ENCODE measurements around the gene SLC22A17.
"Not testable (repeated sequence)": the region's sequence is repeated elsewhere in the genome, so short reads cannot be mapped to it uniquely, and the experiment has no call there.

SLC22A17 gene

DNA sequence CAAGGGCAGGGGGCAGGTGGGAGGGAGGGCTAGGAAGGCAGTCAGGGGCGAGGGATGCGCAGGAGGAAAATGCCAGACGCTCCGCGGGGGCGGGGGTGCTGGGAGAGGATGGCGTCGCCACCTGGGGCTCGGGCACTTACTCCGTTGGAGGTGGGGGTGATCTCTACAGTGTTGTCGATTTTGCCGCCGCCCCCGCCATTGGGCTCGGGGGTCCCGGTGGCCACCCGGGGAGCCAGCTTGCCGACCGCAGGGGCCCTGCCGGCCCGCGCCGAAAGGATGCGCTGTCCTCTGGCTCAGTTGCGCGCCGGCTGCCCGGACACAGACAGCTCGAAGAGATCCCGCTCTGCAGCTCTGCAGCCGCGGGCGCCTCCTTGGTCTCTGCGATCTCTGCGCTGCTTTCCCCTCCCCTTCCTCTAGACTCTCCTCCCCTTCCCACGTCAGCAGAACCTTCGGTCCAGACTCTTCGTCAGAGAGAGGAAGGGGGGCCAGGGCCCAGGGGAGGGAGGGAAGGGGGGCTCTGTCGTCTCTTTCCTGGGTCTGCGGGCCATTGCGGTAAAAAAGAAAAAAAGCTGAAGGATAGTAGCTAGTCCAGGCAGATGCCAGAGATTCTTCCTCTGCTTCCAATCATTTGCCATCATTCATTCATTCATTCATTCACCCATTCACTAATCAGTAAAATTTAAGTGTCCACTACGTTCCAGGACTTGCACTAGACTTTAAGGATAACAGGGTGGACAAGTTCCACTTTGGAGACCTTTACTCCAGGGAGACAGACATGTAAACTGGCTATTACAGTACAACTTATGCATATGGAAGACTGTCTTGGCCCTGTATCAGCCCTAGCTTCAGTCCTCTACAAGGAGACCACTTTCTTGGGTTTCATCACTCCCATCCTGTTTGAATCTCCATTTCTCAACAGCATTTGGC, at the start of gene SLC22A17:
TSS of gene SLC22A17 (minus strand) at position 382 of the 927 bp plus-strand sequence.
- DNase-seq: peak; percentile 75

DNA sequence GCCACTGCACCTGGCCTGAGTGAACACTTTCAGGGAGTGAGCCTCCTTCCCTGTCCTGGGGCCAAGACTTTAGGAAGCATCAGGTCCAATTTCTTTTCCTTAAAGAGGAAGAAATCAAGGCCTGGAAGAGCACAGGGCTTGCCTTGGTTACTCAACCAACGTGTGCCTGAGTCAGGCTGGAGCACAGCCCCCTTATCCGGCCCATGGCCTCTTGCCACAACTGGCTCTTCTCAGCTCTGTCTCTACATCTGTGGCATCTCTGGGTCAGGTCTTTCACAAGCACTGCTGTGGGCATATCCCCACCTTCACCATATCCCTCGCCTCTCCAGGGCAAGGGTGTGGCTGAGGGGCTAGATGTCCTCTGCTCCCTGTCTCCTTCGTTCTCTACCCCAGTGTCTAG, 48.6 kb upstream of the SLC22A17 start:
- no peak for DNase-seq

DNA sequence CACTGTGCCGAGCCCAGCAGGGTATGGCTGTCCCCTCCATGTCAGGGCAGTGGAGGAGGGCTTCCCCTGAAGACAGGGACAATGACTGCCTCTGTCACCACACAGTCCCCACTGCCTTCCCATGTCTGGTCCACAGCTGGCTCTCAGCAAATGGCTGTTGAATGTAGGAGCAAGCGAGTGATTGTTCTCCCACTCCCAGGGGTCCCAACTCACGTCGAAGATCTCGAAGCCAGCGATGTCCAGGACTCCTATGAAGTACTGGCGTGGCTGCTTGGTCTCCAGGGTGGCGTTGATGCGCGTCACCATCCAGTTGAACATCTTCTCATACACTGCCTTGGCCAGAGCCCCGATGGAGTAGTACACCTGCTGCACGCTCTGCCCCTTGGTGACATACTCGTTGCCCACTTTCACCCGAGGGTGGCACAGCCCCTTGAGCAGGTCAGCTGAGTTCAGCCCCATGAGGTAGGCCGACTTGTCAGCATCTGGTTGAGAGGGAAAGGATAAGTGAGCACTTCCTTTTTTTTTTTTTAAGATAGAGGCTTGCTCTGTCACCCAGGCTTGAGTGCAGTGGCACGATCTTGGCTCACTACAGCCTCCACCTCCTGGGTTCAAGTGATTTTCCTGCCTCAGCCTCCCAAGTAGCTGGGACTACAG, 47.9 kb upstream of the SLC22A17 start:
- DNase-seq: not testable (repeated sequence)

DNA sequence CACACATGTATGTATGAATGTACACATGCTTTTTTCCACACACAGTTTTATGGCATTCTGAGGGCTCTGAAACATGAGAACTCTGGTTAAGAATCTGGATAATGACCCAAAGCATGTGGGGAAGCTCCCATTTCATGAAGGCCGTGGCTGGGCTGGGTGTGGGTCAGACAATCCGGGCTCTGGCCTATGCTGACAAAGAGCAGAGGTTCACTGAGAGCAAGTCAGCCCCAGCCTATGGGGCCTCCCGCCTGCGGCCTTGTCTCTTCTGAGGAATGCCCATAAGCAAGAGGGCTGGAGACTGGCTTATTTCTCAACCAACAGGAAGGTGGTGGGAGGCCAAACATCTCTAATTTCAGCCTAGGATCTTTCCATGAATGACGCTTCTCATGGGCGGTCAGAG, 46.9 kb upstream of the SLC22A17 start:
- DNase-seq: no peak

DNA sequence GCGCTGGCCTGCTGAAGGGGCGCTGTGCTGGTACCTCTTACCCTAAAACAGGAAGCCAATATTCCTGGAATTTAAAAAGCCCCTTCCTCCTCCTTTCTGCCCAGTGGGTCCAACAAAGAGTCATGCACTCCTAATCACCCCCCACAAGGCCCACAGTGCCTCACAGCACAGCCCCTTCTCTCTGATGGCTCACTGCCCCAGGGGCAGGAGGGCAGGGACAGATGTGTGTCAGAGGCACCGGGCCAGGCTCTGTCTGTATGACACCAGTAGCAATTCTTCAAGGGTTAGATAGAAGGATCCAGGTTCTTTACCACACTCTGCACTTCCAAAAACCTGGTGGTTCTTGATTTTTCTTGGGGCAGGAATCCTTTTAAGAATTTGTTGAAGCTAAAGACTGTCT, 46.4 kb upstream of the SLC22A17 start:
- DNase-seq: no peak

DNA sequence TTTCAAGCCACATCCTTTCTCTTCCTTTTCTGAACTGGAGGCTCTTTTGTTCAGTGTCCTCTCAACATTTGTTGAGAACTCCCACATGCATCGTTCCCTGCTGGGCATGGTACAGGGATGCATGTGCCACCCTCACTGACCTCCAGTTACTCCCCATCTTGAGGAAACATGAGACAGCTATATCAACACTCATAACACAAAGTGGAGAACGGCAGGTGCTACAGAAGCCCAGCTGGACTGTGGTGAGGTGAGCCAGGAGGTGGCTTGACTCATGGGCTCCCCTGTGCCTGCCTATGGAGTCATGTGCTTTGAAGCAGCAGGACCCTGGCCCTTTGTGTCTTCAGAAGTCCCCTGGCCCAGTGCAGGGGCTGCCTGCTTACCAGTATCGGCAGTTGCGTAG, 45.7 kb upstream of the SLC22A17 start:
- no peak for DNase-seq

DNA sequence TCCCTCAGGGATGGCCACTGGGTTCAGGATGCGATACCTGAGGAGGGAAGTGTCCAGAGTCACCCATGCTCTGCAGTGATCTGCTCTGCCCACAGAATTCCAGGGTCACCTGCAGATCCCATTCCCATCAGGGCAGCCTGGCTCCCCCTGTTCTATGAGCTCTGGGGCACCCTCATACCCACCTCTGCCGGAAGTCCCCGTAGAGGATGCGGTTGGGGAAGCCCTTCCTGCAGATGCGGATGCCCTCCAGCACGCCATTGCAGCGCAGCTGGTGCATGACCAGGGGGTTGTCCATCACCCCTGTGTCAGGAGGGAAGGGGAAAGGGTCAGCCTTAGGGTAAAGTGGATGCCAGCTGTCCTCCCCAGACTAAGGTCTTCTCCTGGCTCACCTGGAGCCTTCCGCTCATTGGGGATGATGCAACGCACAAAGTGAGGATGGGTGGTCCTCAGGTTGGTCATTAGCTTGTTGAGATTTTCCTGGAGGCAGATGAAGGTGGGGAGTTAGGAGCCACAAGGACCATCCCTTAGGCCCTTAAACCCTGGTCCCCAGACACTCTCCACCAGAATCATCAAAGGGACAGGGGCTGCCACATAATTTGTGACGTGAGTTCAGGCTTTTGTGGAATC, 44.2 kb upstream of the SLC22A17 start:
- no peak for DNase-seq

DNA sequence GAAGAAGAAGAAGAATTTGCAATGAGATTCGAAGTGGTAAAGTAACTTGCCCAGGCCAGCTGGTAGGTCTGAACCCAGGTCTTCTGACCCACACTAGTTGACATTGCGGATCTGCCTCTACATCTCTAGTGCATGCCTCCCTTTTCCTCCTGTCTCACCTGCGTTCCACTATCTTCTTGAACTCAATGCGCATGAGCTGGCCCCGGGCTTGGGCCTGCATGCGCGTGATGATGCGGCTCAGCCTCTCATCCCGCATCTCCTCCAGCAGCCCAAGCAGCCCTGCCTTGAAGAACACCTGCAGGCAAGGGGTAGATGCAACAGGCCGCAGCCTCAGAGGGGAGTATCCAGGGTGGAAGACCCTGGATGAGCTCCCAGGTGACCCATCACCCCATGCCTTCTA, 43.4 kb upstream of the SLC22A17 start:
- DNase-seq: no peak

DNA sequence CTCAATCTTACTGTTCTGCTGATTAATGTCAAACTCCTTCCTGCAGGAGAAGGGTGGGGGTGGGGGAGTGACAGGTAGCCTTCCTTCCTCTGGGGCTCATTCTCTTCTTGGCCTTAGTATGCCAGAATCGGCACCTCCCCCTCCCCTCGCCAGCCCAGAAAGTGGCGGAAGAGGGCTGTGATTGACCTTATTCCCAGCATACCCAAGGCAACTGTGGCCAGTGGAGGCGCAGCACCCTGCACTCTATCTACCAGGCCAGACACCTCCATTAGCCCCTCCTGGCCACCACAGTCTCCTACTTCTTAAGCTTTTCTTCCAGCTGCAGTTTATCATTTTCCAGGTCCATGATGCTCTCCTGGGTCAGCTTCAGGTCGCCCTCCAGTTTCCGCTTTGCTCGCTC, 39.9 kb upstream of the SLC22A17 start:
- no peak for DNase-seq

DNA sequence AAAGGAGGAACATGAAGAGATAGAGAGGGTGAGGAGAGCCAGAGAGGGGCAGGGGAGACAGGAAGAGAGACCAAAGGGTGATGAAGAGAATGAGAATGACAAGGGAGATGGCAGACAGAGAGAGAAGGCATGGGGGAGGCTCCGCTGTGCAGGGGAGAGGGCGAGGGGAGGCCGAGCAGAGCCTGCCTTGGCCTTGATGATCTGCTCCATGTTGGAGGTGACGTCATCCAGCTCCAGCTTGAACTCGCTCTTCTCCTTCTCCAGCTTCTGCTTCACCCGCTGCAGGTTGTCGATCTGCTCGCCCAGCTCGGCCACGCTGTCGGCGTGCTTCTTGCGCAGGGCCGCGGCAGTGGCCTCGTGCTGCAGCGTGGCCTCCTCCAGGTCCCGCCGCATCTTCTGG, 37.2 kb upstream of the SLC22A17 start:
- not testable (repeated sequence) for DNase-seq

DNA sequence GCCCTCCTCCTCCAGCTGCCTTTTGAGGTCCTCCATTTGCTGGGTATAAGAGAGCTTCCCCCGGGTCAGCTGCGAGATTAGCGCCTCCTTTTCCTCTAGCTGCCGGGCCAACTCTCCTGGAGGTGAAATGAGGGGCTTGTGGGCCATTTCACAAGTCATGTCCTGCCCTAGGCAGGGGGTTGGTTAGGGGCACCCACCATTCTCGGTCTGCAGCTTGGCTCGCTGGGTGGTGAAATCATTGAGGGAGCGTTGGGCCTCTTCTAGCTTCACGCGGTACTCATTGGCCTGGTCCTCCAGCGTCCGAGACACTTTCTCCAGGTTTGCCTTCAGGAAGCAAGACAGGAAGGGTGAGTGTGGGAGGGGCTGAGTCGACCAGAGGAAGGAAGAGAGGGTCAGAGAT, 36.7 kb upstream of the SLC22A17 start:
- DNase-seq: no peak

DNA sequence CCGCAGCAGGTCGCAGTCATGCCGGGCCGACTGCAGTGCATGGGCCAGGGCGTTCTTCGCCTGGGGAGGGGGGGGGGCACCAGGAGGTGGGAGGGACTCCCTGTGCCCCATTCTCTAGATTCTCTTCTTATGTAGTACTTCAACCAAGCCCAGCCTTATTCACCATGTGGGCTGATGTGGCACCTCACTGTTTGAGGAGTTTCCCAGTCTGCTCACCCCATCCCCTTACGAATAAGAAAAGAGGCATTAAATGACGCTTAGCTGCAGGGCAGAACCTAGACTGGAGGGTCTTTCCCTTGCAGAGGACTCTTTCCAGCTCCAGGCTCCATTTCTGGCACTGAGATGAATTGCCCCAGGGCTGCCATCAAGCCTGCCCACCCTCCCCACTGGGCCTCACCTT, 36.3 kb upstream of the SLC22A17 start:
- no peak for DNase-seq

DNA sequence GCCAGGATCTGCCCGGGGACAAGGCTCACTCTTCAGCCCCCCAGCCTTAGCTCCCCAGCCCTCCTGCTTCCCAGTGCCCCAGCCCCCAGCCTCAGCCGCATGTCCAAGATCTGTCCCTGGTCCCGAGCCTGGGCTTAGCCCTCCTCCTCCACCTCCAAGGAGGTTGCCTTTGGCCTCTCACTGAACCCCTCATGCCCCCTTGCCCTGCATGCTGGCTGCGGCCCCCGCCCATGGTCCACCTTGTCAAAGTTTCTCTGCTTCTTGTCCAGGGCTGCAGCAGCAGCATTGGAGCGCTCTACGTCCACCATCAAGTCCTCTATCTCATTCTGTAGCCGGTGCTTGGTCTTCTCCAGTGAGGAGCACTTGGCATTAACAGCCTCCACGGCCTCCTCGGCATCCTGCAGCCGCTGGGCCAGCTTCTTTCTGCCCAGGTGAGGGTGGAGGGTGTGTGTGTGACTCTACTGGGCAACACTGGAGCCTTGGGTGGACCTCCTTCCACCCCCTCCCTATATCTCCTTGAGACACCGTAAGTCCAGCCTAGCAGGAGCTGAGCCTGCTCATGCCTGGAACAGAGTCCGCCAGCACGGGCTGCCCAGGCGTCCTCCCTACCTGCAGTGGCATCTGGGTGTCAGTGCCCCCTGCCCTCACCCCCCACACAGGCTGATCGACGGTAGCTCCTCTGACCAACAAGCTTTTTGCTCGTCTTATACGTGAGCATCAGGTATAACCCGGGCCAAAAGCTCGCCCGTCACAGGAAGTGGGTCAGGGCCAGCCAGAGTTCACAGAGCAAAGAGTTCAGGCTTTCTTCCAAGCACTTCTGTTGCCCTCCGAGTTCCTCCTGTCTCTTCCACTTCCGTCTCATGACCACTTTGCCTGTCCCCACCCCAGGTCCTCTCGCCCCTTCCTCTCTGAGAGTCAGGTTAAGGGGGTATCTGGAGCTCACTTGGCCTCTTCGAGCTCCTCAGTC, 35.5 kb upstream of the SLC22A17 start:
- DNase-seq: no peak

DNA sequence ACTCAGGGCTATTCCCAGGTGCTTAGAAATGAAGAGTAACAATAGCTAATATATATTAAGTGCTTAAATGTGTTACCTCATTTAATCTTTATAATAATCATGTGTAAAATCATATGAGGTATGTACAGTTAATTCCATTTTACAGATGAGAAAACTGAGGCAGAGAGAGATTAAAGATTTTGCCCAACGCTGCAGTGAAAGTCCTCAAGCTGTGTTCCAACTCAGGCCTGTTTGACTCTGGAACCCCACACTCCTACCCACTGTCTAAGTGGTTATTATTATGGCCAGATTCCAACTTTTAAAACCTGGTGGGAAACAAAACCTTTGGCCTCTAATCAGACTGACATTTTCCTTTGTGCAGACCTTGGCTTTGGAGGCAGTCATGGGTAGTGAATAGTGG, 34.3 kb upstream of the SLC22A17 start:
- DNase-seq: no peak

DNA sequence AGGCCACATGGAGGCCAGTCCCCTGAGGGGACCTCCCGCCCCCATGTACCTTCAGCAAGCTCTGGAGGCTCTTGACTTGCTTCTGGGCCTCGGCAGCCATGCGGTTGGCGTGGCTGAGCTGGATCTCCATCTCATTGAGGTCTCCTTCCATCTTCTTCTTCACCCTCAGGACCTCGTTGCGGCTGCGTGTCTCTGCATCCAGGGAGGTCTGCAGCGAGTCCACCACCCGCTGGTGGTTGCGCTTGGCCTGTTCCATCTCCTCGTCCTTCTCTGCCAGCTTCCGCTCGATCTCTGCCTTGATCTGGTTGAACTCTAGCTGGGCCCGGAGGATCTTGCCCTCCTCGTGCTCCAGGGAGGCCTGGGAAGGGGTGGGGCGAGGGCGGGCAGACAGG, 33.6 kb upstream of the SLC22A17 start:
- not testable (repeated sequence) for DNase-seq

DNA sequence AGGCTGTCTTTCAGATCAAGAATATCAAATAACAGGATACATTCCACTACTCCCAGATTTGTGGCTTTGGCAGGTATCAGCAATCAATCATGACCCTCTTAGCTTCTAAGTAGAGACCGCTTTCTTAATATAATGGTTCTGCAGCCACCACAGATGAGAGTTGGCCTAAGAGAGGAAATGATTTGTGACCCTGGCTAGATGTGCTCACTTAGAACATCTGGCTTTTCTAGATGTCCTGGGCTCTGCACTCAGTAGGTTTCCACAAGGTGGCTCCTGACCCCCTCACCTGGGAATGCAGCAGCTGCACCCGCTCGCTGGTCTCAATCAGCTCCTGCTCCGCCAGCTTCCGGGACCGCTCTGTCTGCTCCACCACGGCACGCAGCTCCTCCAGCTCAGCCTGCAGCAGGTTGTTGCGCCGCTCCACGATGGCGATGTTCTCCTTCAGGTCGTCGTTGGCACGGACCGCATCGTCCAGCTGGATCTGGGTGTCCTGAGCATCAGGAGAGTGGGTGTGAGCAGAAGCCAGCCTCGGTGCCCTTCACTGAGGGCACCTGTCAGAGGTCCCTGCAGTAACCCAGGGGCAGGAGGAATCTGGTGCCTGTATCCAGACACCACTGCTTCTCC, 33.1 kb upstream of the SLC22A17 start:
- no peak for DNase-seq

DNA sequence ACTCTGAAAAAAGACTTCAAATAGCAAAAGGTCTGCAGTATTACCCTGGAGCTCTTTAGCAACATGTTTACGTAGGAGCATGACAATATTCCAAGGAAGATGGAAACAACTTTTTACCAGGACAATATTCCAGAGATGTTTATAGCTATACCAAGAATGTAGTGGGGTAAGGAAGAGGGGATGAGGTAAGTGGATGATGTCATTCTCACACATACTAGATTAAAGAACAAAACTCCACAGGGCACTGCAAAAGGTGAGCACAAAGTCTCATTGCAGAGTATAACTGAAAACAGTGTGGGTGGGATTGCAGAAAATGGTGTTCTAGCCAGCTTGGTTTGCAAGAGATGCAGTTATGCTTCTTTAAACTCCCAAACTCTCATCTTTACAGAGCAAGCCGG, 32.6 kb upstream of the SLC22A17 start:
- no peak for DNase-seq

DNA sequence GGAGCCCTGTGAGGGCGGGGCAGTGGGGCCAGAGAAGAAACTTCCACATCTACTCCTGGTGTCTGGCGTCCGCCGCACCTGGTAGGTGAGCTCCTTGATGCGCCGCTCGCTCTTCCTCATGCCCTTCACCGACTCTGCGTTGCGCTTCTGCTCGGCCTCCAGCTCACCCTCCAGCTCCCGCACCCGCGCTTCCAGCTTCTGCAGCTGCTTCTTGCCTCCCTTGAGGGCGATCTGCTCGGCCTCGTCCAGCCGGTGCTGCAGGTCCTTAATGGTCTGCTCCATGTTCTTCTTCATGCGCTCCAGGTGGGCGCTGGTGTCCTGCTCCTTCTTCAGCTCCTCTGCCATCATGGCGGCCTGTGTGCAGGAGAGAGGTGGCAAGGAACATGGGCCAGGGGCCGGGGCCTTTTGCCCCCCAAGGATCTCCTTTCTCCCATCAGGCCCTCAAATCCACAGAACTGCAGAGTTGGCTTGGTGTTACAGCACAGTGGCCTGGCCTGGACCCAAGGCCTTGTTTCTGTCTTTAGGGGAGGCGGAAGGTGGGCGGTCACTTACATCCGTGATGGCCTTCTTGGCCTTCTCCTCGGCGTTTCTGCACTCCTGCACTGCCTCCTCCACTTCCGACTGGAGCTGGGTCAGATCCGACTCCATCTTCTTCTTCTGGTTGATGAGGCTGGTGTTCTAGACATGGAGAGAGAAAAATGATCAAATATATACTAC, 31.8 kb upstream of the SLC22A17 start:
- DNase-seq: no peak

DNA sequence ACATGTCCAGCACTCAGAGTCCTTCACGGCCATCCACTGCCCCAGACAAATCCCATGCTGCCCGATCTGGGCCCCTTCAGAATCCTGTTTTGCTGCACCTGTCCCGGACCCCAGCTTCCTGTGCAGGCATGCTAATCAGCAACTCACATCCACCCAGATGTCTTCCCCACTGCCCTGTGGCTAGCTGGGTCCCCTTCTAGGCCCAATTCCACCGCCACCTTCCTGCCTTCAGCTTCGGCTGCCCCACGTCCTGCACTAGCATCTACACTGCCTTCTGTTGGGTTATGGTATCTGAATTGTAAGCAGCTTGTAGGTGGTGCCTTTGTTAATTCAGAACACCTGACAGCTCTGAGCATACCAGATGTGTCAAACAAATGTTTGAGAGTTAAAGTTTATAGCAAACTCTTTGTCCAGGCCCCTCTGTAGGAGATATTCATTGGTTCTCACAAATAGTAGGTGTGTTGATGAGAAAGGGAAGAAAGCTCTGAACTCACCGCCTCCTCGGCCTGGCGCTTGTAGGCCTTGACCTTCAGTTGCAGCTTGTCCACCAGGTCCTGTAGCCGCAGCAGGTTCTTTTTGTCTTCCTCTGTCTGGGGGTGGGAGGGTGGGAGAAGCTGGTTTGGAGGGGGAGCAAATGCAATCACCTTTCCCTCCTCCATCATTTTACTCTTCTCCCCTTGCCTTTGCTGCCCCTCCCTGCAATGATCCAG, 30.2 kb upstream of the SLC22A17 start:
- DNase-seq: no peak

DNA sequence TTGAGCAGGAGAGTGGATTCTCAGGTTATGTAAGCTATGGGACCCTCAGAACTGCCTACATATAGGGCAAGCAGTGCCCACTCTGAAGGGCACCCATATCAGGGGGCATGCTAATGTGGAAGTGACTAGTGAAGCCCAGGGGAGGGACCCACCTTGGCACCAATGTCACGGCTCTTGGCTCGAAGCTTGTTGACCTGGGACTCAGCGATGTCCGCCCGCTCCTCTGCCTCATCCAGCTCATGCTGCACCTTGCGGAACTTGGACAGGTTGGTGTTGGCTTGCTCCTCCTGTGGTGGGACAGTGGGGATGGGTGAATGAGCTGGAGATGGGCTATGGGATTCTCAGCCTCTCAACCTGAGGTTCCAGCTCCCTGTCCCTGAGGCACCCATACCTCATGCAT, 29.6 kb upstream of the SLC22A17 start:
- no peak for DNase-seq

DNA sequence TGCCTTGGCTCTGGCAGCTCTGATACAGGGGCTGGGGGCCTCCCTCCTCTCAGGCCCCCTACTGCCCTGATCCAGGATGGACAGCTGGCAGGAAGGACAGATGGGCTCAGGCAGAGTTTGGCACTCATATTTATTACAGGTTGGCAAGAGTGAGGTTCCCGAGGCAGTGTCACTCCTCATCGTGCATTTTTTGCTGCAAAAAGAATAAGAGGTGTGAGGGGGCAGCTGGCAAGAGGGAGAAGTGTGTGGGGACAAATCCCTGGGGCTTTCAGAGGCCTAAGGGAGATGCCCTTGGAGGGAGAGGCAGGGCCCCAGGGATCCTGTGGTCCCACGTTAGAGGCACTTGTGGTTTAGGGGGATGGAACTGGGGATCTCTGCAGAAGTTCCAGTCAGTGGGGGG, 29.2 kb upstream of the SLC22A17 start:
- DNase-seq: no peak
